Skin of body (tissue), 2 donors: Measurements from ENCODE around the gene AMDHD1. TPM values are rescaled to one million over a fixed set of nuclear protein-coding genes. Genes with fewer than 3 reads are reported as not detected.

Experiments
- DNase-seq: peaks from one replicate; lab custom pipeline; 2025; lab: John Stamatoyannopoulos, UW
- total RNA-seq: library from RNA; depleted of rRNA; stranded (reverse); fragments of >200 nt; gene quantifications from one replicate; pipeline ENCODE4 v1.2.3, GENCODE V29; 2014

The AMDHD1 gene
- total RNA-seq, result 0.20 TPM

- DNase-seq, result no peak
Measured at GRCh38 chr12:95943330-95943842, at the start of gene AMDHD1. TSS of gene AMDHD1 (plus strand) at chr12:95943331. CDS start at chr12:95943399, 68 bp downstream.

- DNase-seq, result no peak
Measured at GRCh38 chr12:95896846-95897245, 46.3 kb upstream of the AMDHD1 start.

GRCh38 chr12:95898081-95898480 lies 45.0 kb upstream of the AMDHD1 start:
- no peak for DNase-seq

- no peak for DNase-seq
Measured at GRCh38 chr12:95908573-95908972, 34.6 kb upstream of the AMDHD1 start.

- DNase-seq, result no peak
Measured at GRCh38 chr12:95909871-95910270, 33.3 kb upstream of the AMDHD1 start.

- no peak for DNase-seq
Measured at GRCh38 chr12:95918194-95918993, 24.7 kb upstream of the AMDHD1 start.

- no peak for DNase-seq
Measured at GRCh38 chr12:95919110-95919509, 24.0 kb upstream of the AMDHD1 start.

GRCh38 chr12:95922231-95922630 lies 20.9 kb upstream of the AMDHD1 start:
- no peak for DNase-seq

- no peak for DNase-seq
Measured at GRCh38 chr12:95940514-95940913, 2.6 kb upstream of the AMDHD1 start.

- no peak for DNase-seq
Measured at GRCh38 chr12:95942101-95942523, 1.0 kb upstream of the AMDHD1 start.

GRCh38 chr12:95942524-95943329 lies 404 bp upstream of the AMDHD1 start, which contains the start of gene CCDC38:
TSS of gene CCDC38 (minus strand) at chr12:95942614. CDS start at chr12:95936509, 6,105 bp downstream.
- DNase-seq, result peak; percentile 40

- DNase-seq, result no peak
Measured at GRCh38 chr12:95944108-95944704, 1.1 kb downstream of the AMDHD1 start.

GRCh38 chr12:95949477-95950206 lies 6.5 kb downstream of the AMDHD1 start:
- DNase-seq, result no peak

- no peak for DNase-seq
Measured at GRCh38 chr12:95951515-95951914, 8.4 kb downstream of the AMDHD1 start.

- no peak for DNase-seq
Measured at GRCh38 chr12:95953000-95953399, 9.9 kb downstream of the AMDHD1 start.

GRCh38 chr12:95955549-95956159 lies 12.5 kb downstream of the AMDHD1 start:
- no peak for DNase-seq

- no peak for DNase-seq
Measured at GRCh38 chr12:95956557-95957145, 13.5 kb downstream of the AMDHD1 start.

GRCh38 chr12:95959107-95959506 lies 16.0 kb downstream of the AMDHD1 start:
- DNase-seq, result no peak

- no peak for DNase-seq
Measured at GRCh38 chr12:95960241-95960640, 17.1 kb downstream of the AMDHD1 start.

GRCh38 chr12:95962222-95962621 lies 19.1 kb downstream of the AMDHD1 start:
- no peak for DNase-seq
